ENCODE data around the gene ME2. TPM values are rescaled to one million over a fixed set of nuclear protein-coding genes. Genes with fewer than 3 reads are reported as not detected.
"Not testable (repeated sequence)": the region's sequence is repeated elsewhere in the genome, so short reads cannot be mapped to it uniquely, and the experiment has no call there.

Gene ME2
- 51.8 and 54.8 TPM in 2 replicates for total RNA-seq
- long read RNA-seq, full-length matches to known transcripts = 24 of 30 reads
- long read RNA-seq, partial matches to known transcripts = 1 of 30 reads
- long read RNA-seq, other reads (novel, unspliced or antisense) = 5 of 30 reads

- Mint-ChIP-seq H3K9me3 (ENCODE audit: low read depth) (no peaks in the 10 kb centered on the region), H3K4me3 (ENCODE audit: low read depth) (peak within 1 kb of the TSS; percentile 98), H3K27me3 (no peaks in the 10 kb centered on the region), H3K36me3 (ENCODE audit: insufficient read depth) (no peaks in the 10 kb centered on the region), H3K27ac (peak within 1 kb of the TSS; percentile 99), H3K4me1 (ENCODE audit: low read depth) (peaks cover 8% of the 10 kb centered on the region)
- TF ChIP-seq, protein P1, sequence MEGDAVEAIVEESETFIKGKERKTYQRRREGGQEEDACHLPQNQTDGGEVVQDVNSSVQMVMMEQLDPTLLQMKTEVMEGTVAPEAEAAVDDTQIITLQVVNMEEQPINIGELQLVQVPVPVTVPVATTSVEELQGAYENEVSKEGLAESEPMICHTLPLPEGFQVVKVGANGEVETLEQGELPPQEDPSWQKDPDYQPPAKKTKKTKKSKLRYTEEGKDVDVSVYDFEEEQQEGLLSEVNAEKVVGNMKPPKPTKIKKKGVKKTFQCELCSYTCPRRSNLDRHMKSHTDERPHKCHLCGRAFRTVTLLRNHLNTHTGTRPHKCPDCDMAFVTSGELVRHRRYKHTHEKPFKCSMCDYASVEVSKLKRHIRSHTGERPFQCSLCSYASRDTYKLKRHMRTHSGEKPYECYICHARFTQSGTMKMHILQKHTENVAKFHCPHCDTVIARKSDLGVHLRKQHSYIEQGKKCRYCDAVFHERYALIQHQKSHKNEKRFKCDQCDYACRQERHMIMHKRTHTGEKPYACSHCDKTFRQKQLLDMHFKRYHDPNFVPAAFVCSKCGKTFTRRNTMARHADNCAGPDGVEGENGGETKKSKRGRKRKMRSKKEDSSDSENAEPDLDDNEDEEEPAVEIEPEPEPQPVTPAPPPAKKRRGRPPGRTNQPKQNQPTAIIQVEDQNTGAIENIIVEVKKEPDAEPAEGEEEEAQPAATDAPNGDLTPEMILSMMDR (IDR thresholded peaks at IDR 0.05; ENCODE audit: unreplicated experiment) = no peak
- DNase-seq (ENCODE audit: low spot score, unreplicated experiment) = peak; percentile 89
Observed at GRCh38 chr18:50878345-50879301, at the start of gene ME2. ME2 (plus strand) TSS chr18:50879118; CDS start chr18:50895821, 16,703 bp downstream.

DNA sequence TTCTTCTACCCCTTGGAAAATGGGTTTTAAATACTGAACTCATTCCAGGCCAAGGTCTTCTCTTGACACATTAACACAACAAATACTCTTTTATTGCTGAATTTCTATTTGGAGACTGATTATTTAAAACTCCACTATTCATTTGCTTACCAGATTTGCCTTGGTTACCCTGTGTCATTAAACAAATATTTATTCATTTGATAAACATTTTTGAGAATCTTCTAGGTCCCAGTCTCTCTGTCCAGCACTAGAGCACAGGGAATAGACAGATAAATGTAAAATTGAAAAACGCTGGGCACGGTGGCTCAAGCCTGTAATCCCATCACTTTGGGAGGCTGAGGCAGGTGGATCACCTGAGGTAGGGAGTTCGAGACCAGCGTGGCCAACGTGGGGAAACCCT, 49.3 kb upstream of the ME2 start:
- Mint-ChIP-seq H3K36me3 (ENCODE audit: insufficient read depth) (no peaks in the 10 kb centered on the region), H3K27ac (no peak overlapping the region), H3K4me3 (ENCODE audit: low read depth) (no peak overlapping the region), H3K27me3 (no peaks in the 10 kb centered on the region), H3K4me1 (ENCODE audit: low read depth) (peaks cover 11% of the 10 kb centered on the region), H3K9me3 (ENCODE audit: low read depth) (no peaks in the 10 kb centered on the region)
- no peak for DNase-seq (ENCODE audit: low spot score, unreplicated experiment)
- TF ChIP-seq, protein P1 (IDR thresholded peaks at IDR 0.05; ENCODE audit: unreplicated experiment) = no peak

- Mint-ChIP-seq H3K27me3 (no peaks in the 10 kb centered on the region), H3K27ac (no peak overlapping the region), H3K4me1 (ENCODE audit: low read depth) (peaks cover 14% of the 10 kb centered on the region), H3K4me3 (ENCODE audit: low read depth) (no peak overlapping the region), H3K36me3 (ENCODE audit: insufficient read depth) (no peaks in the 10 kb centered on the region), H3K9me3 (ENCODE audit: low read depth) (no peaks in the 10 kb centered on the region)
- DNase-seq (ENCODE audit: low spot score, unreplicated experiment) = no peak
- TF ChIP-seq, protein P1 (IDR thresholded peaks at IDR 0.05; ENCODE audit: unreplicated experiment) = no peak
Observed at GRCh38 chr18:50830544-50830943, 48.4 kb upstream of the ME2 start.

DNA sequence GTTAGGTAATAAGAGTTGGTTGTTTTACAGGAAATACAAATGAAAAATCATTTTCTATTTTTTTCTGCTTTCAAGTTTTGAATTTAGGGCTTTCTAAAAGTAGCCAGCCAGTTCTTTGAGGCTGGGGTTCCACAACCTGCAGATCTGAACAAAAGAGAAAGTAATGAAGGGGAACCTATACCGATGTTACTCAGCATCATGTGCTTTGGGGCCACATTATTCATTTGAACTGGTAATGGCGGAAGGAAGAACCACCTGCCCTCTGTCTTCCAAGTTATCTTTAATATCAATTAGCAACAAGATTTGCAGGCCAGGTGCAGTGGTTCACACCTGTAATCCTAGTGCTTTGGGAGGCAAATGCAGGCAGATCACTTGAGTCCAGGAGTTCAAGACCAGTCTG, 46.2 kb upstream of the ME2 start:
- DNase-seq (ENCODE audit: low spot score, unreplicated experiment) = no peak
- H3K4me1 Mint-ChIP-seq (ENCODE audit: low read depth) = peaks cover 7% of the 10 kb centered on the region

DNA sequence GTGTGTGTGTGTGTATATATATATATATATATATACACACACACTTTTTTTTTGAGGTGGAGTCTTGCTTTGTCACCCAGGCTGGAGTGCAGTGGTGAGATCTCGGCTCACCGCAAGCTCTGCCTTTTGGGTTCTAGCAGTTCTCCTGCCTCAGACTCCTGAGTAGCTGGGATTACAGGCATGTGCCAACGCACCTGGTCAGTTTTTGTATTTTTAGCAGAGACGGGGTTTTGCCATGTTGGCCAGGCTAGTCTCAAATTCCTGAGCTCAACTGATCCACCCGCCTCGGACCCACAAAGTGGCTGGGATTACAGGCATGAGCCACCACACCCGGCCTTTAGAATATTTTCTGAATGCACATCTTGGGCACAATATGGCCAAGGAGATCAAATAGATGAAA, 45.4 kb upstream of the ME2 start:
- H3K36me3 Mint-ChIP-seq (ENCODE audit: insufficient read depth); H3K4me3 Mint-ChIP-seq (ENCODE audit: low read depth); H3K27ac Mint-ChIP-seq; DNase-seq (ENCODE audit: low spot score, unreplicated experiment); H3K9me3 Mint-ChIP-seq (ENCODE audit: low read depth); H3K27me3 Mint-ChIP-seq; H3K4me1 Mint-ChIP-seq (ENCODE audit: low read depth): not testable (repeated sequence)

More for the DNA sequence above, 46.2 kb upstream of the ME2 start:
- no peaks in the 10 kb centered on the region for H3K9me3 Mint-ChIP-seq (ENCODE audit: low read depth)
- no peak overlapping the region for H3K27ac Mint-ChIP-seq
- H3K36me3 Mint-ChIP-seq (ENCODE audit: insufficient read depth) = no peaks in the 10 kb centered on the region
- TF ChIP-seq, protein P1 (IDR thresholded peaks at IDR 0.05; ENCODE audit: unreplicated experiment) = no peak
- H3K4me3 Mint-ChIP-seq (ENCODE audit: low read depth) = no peak overlapping the region
- no peaks in the 10 kb centered on the region for H3K27me3 Mint-ChIP-seq
